ENCODE data around the gene TSPAN19. TPM values are rescaled to one million over a fixed set of nuclear protein-coding genes. Genes with fewer than 3 reads are reported as not detected.

TSPAN19 gene
- total RNA-seq, 2 donors from 2014 or later, result 0.41 TPM; not detected in 1

DNA sequence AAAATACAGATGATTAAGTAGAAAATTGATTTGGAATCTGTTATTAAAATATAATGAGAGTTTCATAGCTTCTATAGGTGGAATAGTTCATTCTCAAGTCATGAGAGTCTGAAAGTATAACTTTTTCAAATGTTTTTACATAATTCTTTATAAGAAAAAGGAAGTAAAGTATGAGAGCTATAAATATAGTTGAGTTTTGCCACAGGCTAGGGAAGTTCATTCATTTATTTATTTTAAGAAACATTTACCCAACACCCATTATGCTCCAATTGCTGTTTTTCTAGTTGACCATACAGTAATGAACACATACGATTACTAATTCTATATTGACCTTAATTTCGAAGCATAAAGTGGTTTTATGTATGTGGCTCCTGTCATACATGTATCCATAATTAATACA, 24.8 kb upstream of the TSPAN19 start:
- no peak for DNase-seq (ENCODE audit: low spot score)
- no peaks in the 10 kb centered on the region for H3K9me3 ChIP-seq
- no peak for TF ChIP-seq POLR2A (IDR thresholded peaks at IDR 0.05)
- no peak for TF ChIP-seq POLR2AphosphoS5 (IDR thresholded peaks at IDR 0.05)
- no peak for TF ChIP-seq CTCF (IDR thresholded peaks at IDR 0.05)
- H3K4me3 ChIP-seq, result no peak overlapping the region
- H3K4me1 ChIP-seq (replicated peaks), result no peaks in the 10 kb centered on the region
- H3K27ac ChIP-seq, result no peak overlapping the region
- intact Hi-C loops (cut with DNase I), result no loop called here
- no peaks in the 10 kb centered on the region for H3K36me3 ChIP-seq
- WGBS, result 65% methylated on average over 2 of the region's 2 CpGs
- no peaks in the 10 kb centered on the region for H3K27me3 ChIP-seq (replicated peaks; ENCODE audit: insufficient read depth)

DNA sequence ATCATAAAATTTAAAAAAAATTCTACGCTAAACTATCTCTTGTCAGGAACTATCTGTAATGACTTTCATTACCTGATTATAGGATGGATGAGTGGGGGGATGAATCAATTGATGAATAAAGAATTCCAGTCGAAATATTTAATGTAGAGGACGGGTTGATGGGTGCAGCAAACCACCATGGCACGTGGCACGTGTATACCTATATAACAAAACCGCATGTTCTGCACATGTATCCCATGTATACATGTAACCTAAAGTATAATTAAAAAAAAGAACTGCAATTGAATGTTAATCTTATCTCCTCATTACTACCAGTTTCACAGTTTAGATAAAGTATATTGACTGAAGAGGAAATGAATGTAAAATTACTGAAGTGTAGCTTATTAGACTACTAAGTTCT, 23.5 kb upstream of the TSPAN19 start:
- WGBS, result 74% methylated on average over 6 of the region's 6 CpGs
- no peak for TF ChIP-seq CTCF (IDR thresholded peaks at IDR 0.05)
- no peak for TF ChIP-seq POLR2A (IDR thresholded peaks at IDR 0.05)
- TF ChIP-seq POLR2AphosphoS5 (IDR thresholded peaks at IDR 0.05), result no peak
- H3K4me1 ChIP-seq (replicated peaks), result no peaks in the 10 kb centered on the region

GRCh38 chr12:85058339-85058738, 22.3 kb upstream of the TSPAN19 start:
- intact Hi-C loops (cut with DNase I), result no loop called here
- no peaks in the 10 kb centered on the region for H3K27me3 ChIP-seq (replicated peaks; ENCODE audit: insufficient read depth)
- DNase-seq (ENCODE audit: low spot score), result no peak
- WGBS, result 52% methylated on average over 3 of the region's 3 CpGs
- H3K4me1 ChIP-seq (replicated peaks), result no peaks in the 10 kb centered on the region
- H3K36me3 ChIP-seq, result no peaks in the 10 kb centered on the region
- no peak overlapping the region for H3K27ac ChIP-seq
- TF ChIP-seq CTCF (IDR thresholded peaks at IDR 0.05) (no peak), POLR2AphosphoS5 (IDR thresholded peaks at IDR 0.05) (no peak), POLR2A (IDR thresholded peaks at IDR 0.05) (no peak)
- no peaks in the 10 kb centered on the region for H3K9me3 ChIP-seq
- no peak overlapping the region for H3K4me3 ChIP-seq

More for the DNA sequence above, 23.5 kb upstream of the TSPAN19 start:
- Histone ChIP-seq H3K9me3 (no peaks in the 10 kb centered on the region), H3K27me3 (replicated peaks; ENCODE audit: insufficient read depth) (no peaks in the 10 kb centered on the region), H3K27ac (no peak overlapping the region), H3K4me3 (no peak overlapping the region), H3K36me3 (no peaks in the 10 kb centered on the region)
- no peak for DNase-seq (ENCODE audit: low spot score)
- intact Hi-C loops (cut with DNase I), result no loop called here

DNA sequence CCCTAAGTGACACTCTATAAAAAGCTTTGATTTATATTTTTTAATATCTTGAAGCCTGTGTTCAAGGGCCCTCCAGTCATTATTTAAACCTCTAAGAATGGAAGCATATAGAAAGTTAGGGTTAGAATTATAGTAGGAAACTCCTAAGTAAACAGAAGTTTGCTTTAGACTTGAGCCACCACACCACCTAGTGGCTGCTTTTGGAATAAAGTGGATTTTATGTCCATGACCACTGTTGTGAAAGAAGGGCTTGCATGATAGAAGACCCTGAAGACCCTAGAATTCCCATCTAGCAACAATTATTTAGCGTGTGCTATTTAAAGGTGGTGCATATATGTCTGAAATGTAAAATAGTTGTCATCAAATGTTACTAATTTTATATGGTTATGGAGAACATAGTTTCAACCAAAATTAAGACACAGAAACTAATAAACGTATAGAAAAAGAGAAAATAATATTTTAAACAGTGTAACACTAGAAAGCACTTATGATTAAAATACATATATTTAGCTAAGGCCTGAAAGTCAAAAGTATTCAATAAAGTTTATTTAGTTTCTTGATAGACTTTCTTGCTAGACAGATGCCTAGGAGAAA, 21.4 kb upstream of the TSPAN19 start:
- intact Hi-C loops (cut with DNase I), result no loop called here
- Histone ChIP-seq H3K27ac (no peak overlapping the region), H3K9me3 (no peaks in the 10 kb centered on the region), H3K27me3 (replicated peaks; ENCODE audit: insufficient read depth) (no peaks in the 10 kb centered on the region), H3K4me1 (replicated peaks) (no peaks in the 10 kb centered on the region), H3K36me3 (no peaks in the 10 kb centered on the region), H3K4me3 (no peak overlapping the region)
- peak; percentile 17 for DNase-seq (ENCODE audit: low spot score)
- TF ChIP-seq POLR2AphosphoS5 (IDR thresholded peaks at IDR 0.05) (no peak), CTCF (IDR thresholded peaks at IDR 0.05) (peak; percentile 49 to 81 (median 60))
- WGBS, result 64% methylated on average over 2 of the region's 2 CpGs

- intact Hi-C loops (cut with DNase I), result no loop called here
- TF ChIP-seq POLR2AphosphoS5 (IDR thresholded peaks at IDR 0.05), result no peak
- TF ChIP-seq CTCF (IDR thresholded peaks at IDR 0.05), result no peak
- TF ChIP-seq POLR2A (IDR thresholded peaks at IDR 0.05), result no peak
Observed at GRCh38 chr12:85043829-85044228, 7.8 kb upstream of the TSPAN19 start.

More at GRCh38 chr12:85043829-85044228, 7.8 kb upstream of the TSPAN19 start:
- Histone ChIP-seq H3K36me3 (no peaks in the 10 kb centered on the region), H3K9me3 (no peaks in the 10 kb centered on the region), H3K4me3 (no peak overlapping the region), H3K27me3 (replicated peaks; ENCODE audit: insufficient read depth) (no peaks in the 10 kb centered on the region), H3K4me1 (replicated peaks) (no peaks in the 10 kb centered on the region), H3K27ac (no peak overlapping the region)
- DNase-seq (ENCODE audit: low spot score), result no peak
